ENCODE data around the gene OGFOD2. TPM values are rescaled to one million over a fixed set of nuclear protein-coding genes. Genes with fewer than 3 reads are reported as not detected.

Gene OGFOD2
- total RNA-seq, 4 donors from 2014 or later, result 7.2 to 19.8 (median 13.4) TPM

- Histone ChIP-seq H3K9me3 (no peaks in the 10 kb centered on the region), H3K4me1 (no peaks in the 10 kb centered on the region), H3K27ac (no peak overlapping the region), H3K4me3 (no peak overlapping the region), H3K36me3 (peaks cover 0 to 75% (median 0%) of the 10 kb centered on the region in 3 donors), H3K27me3 (no peaks in the 10 kb centered on the region)
- no peak for TF ChIP-seq CTCF (IDR thresholded peaks at IDR 0.05)
- no peak for TF ChIP-seq POLR2A (IDR thresholded peaks at IDR 0.05)
- no peak for TF ChIP-seq EP300 (IDR thresholded peaks at IDR 0.05)
- DNase-seq (ENCODE audit: low spot score in 2 of 2), result no peak
- WGBS, 2 donors, result 89 to 92% methylated on average over 21 to 22 of the region's 22 CpGs
Measured at GRCh38 chr12:123005081-123005626, 30.1 kb downstream of the OGFOD2 start.

GRCh38 chr12:123006977-123007376 is 31.9 kb downstream of the OGFOD2 start:
- WGBS, 2 donors, result 81% methylated on average over 12 of the region's 12 CpGs
- Histone ChIP-seq H3K4me3 (no peak overlapping the region), H3K4me1 (no peaks in the 10 kb centered on the region), H3K36me3 (peaks cover 0 to 74% (median 0%) of the 10 kb centered on the region in 3 donors), H3K9me3 (no peaks in the 10 kb centered on the region), H3K27ac (no peak overlapping the region), H3K27me3 (no peaks in the 10 kb centered on the region)
- DNase-seq (ENCODE audit: low spot score in 2 of 2), result no peak
- TF ChIP-seq EP300 (IDR thresholded peaks at IDR 0.05) (no peak), POLR2A (IDR thresholded peaks at IDR 0.05) (no peak), CTCF (IDR thresholded peaks at IDR 0.05) (no peak)

- H3K36me3 ChIP-seq, result peaks cover 0 to 73% (median 4%) of the 10 kb centered on the region in 3 donors
- TF ChIP-seq POLR2A (IDR thresholded peaks at IDR 0.05), result no peak
- TF ChIP-seq EP300 (IDR thresholded peaks at IDR 0.05), result no peak
- no peak for TF ChIP-seq CTCF (IDR thresholded peaks at IDR 0.05)
- no peaks in the 10 kb centered on the region for H3K27me3 ChIP-seq
- H3K4me3 ChIP-seq, result no peak overlapping the region
- DNase-seq (ENCODE audit: low spot score in 2 of 2), result no peak
- WGBS, 2 donors, result 83 to 92% methylated on average over 1 of the region's 1 CpG
- H3K27ac ChIP-seq, result no peak overlapping the region
- H3K9me3 ChIP-seq, result no peaks in the 10 kb centered on the region
- H3K4me1 ChIP-seq, result no peaks in the 10 kb centered on the region
Measured at GRCh38 chr12:123010110-123010509, 35.1 kb downstream of the OGFOD2 start.

GRCh38 chr12:123010681-123011080 is 35.6 kb downstream of the OGFOD2 start:
- H3K27me3 ChIP-seq, result no peaks in the 10 kb centered on the region
- WGBS, 2 donors, result 86 to 88% methylated on average over 3 to 4 of the region's 4 CpGs
- H3K27ac ChIP-seq, result no peak overlapping the region
- no peak for DNase-seq (ENCODE audit: low spot score in 2 of 2)
- peaks cover 0 to 67% (median 4%) of the 10 kb centered on the region in 3 donors for H3K36me3 ChIP-seq
- H3K4me1 ChIP-seq, result no peaks in the 10 kb centered on the region
- no peak overlapping the region for H3K4me3 ChIP-seq
- H3K9me3 ChIP-seq, result no peaks in the 10 kb centered on the region
- TF ChIP-seq POLR2A (IDR thresholded peaks at IDR 0.05), result no peak
- TF ChIP-seq EP300 (IDR thresholded peaks at IDR 0.05), result no peak
- no peak for TF ChIP-seq CTCF (IDR thresholded peaks at IDR 0.05)

- no peaks in the 10 kb centered on the region for H3K27me3 ChIP-seq
- no peaks in the 10 kb centered on the region for H3K9me3 ChIP-seq
- DNase-seq (ENCODE audit: low spot score in 2 of 2), result no peak
- H3K4me1 ChIP-seq, result no peaks in the 10 kb centered on the region
- H3K4me3 ChIP-seq, result no peak overlapping the region
- no peak overlapping the region for H3K27ac ChIP-seq
- no peak for TF ChIP-seq EP300 (IDR thresholded peaks at IDR 0.05)
- TF ChIP-seq CTCF (IDR thresholded peaks at IDR 0.05), result no peak
- TF ChIP-seq POLR2A (IDR thresholded peaks at IDR 0.05), result no peak
- 69 to 71% methylated on average over 4 to 6 of the region's 6 CpGs for WGBS, 2 donors
- peaks cover 0 to 67% (median 4%) of the 10 kb centered on the region in 3 donors for H3K36me3 ChIP-seq
Measured at GRCh38 chr12:123011701-123012100, 36.7 kb downstream of the OGFOD2 start.
